Measurements from ENCODE around the gene SLC39A5.
"Not testable (repeated sequence)": the region's sequence is repeated elsewhere in the genome, so short reads cannot be mapped to it uniquely, and the experiment has no call there.

SLC39A5 gene

DNA sequence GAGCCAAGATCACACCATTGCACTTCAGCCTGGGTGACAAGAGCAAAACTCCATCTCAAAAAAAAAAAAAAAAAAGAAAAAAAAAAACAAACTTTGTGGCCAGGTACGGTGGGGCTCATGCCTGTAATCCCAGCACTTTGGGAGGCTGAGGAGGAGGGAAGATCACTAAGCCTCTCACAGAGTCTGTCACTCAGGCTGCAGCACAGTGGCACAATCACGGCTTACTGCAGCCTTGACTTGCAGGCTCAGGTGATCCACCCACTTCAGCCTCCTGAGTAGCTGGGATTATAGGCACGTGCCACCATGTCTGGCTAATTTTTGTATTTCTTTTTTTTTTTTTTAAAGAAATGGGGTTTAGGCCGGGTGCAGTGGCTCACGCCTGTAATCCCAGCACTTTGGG is 54.4 kb downstream of the SLC39A5 start:
- DNase-seq = not testable (repeated sequence)

DNA sequence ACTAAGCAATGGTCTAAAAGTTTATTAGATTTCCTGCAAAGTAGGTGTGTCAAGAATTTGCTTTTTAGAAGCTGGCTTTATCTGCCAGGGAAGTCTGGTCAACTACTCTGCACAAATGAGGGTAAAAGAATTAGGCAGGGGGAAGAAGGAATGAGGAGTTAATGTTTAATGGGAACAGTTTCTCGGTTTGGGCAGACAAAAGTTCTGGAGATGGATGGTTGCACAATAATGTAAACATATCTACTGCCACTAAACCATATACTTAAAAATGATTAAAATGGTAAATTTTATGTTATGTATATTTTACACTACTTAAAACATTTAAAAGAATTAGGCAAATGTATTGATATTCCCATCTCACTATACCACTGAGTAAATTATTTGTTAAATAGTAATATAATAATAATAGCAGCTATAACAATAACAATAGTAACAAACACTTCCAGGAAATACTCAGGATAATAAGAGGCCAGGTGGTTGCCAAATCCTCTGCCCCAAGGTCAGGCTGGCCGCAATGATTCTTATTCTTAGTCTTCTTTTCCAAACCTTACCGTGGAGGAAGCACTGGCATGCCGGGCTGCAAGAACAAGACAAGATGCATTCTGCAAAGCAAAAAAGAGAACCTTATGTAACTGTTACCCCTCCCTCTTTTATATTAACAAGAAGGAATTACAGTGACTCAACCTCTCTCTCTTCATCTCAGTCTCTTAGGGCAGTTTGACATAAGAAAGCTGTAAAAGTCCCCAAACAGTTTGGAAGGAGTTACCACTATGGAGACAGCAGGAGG is 56.4 kb downstream of the SLC39A5 start:
- DNase-seq = no peak

All from activated naive CD4-positive, alpha-beta T cell (primary cell).